HG03460 (cell line): Measurements from ENCODE around the gene SMARCA2.
A peak's percentile ranks its signal among the peaks of the same experiment; 100 is the strongest.

Experiments used
- ATAC-seq: cut with Tn5 transposase; IDR thresholded peaks from one replicate; pipeline ENCODE4 v1.9.1; 2021; ENCODE audit not compliant: unreplicated experiment

SMARCA2 gene

DNA sequence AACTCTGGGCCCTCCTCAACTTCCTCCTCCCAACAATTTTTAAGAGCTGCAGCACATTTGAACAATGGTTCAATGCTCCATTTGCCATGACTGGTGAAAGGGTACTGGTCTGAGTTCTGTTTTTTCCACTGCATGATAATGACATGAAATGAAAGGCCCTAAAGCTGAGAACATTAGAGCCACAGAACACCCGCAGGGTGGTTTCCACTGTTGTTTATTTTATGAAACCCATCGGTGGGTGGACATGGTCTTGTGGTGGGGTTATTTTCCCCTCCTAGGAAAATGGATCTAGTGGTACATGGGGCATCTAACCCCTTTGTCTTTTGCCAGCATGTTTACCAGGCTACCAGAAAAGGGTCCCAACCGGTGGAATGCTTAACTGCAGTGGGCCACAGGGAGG lies 71.8 kb downstream of the SMARCA2 start:
- no peak for ATAC-seq

DNA sequence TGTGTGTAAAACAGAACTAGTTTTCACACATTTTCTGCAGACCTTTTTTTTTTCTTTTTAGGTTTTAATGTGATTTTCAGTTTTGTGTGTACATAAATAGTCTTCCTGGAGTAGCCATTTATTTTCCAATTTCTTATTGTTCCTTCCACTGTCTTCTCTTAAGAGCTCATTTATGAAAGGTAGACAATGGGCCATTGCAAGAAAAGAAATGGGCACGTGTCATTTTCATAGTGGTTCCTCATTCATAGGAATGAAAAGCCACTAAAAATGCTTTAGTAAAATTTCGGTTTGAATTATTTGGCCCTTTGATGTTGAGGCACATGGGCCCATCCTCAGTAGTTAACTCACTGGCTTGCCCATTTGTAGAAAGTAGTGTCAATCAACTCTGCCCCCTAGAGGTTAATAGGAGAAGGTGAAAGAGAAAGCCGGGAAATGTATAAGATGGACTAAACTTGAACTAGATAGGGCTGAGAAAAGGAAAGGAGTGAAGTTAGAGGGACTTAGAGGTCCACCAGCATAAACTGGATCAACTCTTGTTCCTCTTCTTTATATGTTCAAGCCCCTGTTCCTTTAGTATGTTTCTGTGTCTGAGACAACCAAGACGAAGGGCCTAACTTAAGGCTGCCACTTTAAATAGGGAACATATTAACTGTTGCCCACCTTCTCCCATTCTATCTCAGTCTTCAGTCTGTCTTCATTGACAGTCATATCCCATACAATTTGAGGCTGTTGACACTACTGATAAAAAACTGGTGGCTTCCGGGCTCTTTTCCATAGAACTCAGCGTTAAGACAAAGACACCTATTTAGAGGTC lies 72.6 kb downstream of the SMARCA2 start:
- ATAC-seq: peak; percentile 87

DNA sequence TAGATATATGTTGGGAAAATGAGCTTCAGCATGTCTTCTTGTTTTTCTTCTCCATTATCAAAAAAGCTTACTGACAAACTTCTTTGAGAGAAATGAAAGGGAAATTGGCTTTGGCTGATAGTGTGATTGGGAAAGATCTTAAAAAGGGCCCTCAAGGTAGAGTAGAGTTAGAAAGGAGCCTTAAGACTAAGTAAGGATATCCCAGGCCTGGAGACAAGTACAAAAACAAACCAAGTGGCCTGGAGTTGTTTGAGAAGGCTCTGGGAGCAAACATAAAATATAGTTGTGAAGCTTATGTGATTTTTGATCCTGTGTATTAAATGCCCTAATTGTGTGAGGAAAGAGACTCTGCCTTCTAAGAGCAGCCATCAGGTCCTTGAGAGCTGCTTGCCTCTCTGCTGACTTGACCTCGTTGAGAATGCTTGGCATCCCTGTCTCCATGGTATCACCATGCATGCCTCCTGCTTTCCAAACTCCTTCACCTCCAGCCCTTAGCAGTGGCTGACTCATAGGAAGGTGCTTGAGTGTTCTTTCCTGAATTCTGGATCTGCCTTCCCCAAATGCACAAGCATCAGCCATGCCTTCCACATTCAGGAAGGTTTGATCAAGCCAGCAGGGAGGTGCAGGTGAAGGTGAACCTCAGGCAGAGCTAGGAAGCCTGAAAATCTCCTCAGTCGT lies 78.9 kb downstream of the SMARCA2 start:
- no peak for ATAC-seq

DNA sequence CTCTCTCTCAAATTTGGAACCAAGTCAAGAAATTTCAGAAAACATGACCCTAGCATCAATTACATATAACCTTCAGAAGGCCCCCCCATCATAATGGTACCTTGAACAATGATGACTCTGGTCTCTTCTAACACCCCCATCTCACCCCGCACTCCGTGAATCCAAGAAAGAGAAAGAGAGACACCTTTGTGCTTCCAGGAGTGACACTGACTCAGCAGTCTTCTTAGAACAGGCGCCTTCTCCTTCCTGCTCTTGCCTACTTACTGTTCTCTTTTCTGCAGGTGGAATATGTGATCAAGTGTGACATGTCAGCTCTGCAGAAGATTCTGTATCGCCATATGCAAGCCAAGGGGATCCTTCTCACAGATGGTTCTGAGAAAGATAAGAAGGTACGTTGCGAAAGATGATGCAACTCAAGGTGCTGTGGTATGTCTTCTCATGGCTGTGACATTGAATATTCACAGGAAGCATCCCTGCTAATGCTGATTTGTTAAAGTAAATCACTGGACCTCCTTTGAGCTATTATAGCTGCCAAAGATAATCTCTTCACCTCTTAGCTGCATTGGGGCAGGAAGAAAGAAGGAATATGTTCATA lies 81.3 kb downstream of the SMARCA2 start:
- no peak for ATAC-seq

DNA sequence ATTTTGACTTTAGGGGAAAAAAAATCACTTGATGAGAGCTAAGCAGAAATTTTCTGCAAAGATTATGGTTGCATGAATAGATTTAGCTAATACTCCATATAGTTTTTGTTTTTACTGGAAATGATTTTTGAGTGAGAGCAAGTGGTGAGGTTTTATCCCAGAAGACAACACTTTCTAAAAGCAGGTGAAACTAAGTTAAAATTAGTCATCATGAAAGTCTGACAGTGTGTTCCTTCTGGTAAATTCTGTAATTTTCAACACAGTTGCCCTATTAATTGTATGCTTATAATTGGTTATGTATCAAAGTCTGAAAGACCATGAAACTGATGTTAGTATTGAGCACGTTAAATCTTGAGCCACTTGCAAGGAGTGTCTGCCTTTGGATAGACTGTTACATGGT lies 91.5 kb downstream of the SMARCA2 start:
- no peak for ATAC-seq

DNA sequence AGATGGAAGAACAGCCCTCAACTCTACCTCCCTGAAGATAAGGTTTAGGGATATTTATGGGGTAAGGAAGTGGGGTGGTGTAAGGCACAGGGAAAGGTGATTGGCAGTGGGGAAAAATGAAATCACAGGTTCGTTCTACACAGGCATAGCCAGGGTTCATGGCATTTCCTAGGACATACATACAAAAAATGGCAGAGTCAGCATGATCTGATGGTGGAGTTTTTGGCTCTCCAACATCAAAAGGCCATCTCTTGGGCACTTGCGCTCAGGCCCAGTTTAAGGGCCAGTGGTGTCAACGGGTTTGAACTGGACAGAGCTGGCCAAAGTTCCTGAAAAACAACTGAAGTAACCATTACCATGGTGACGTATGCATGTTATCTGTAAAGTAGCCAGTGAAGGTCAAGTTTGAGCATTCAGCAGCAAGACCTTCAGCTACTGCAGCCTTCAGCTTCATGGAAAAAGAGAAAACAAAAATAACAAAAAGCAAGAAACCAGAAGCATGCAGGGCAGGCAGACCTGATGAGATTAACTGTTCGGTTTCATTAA lies 92.8 kb downstream of the SMARCA2 start:
- ATAC-seq: no peak

DNA sequence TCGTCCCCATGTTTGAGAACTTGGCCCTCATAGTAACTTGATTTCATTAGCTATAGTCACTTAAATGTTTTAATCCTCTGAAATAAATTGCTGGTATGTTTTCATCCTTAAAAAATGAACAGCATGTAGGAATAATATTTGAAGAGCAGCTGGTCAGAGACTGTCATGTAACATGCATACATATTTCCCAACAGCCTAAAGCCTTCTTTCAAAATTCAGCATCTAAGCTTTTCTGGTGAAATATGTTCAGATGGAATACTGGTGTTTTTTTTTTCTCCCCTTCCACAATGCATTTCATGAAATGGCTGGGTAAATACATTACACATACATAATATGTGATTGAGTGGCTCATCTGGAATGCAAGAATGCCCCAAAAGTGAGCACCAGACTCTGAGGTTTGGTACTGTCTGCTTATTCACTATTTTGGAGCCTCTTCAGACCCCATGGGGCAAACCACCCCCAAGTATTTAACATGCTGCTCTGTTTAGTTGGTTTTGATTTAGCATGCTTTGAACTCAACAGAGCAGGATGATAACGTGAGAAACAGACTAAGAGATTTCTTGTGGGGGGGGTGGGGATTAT lies 94.0 kb downstream of the SMARCA2 start:
- no peak for ATAC-seq

DNA sequence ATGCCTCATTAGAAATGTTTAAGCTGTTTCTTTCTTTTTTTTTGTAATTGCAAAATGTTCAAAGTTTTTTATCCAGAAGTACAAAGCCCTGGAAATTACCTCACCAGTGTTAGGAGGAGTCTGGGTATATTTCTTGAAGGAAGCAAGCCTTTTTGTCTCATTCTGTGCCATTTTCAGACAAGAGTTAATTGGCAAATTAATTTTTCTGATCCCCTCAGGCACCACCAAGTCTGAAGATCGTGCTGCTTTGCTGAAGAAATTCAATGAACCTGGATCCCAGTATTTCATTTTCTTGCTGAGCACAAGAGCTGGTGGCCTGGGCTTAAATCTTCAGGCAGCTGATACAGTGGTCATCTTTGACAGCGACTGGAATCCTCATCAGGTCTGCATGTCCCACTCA lies 94.9 kb downstream of the SMARCA2 start:
- ATAC-seq: no peak

DNA sequence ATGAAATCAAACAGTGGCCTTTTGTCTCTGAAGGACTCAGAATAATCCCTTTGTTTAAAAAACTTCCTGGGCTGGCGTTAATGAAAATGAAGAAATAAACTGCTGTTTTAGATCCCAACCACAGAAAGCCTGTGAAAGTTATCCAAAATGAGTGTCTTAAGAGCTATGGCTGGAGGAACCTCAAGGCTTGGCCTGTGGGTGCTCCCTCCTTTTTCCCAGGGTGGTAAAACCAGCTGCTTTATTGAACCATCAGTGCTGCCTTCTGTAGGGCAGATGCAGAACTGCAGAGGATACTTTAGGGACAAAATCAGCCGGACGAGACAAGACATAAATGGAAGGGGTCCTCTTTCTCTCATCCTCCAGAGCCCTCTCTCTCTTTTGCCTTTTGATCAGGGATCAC lies 100.9 kb downstream of the SMARCA2 start:
- no peak for ATAC-seq

DNA sequence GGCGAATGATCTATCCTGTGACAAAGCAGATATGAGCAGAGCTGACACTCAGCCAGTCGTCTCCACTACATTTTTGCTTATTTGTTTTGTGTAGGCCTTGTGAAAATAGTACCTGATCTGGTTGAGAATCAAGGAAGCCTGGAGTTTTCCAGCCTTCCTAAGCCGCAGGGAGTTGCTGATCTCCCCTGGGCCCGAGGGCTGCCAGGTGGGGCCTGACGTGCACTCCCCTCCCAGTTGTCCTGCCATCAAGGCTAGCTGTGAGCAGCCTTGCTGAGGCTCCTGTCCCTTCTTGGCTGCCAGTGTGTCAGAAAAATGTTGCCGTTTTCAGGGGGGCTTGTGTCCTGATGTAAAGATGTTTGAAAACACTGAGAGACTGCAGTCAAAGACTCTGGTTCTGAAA lies 102.4 kb downstream of the SMARCA2 start:
- no peak for ATAC-seq

DNA sequence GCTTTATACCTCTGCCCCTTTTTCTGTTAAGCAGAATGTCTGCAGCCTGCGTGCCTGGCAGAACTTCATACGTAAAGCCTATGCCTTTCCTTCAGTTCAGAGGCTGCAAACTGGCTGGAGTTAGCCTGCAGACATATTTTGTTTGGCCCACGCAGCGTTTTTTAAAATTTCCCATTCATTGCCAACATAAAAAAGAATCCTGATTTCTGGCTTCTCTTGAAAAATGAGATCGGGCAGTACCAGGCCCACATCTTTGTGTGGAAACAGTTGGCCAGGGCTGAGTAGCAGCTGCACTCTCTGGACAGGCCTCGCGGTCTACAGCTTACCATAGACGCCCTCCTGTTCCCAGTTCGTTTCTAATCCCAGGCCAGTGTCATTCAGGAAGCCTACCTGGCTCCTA lies 104.4 kb downstream of the SMARCA2 start:
- no peak for ATAC-seq

DNA sequence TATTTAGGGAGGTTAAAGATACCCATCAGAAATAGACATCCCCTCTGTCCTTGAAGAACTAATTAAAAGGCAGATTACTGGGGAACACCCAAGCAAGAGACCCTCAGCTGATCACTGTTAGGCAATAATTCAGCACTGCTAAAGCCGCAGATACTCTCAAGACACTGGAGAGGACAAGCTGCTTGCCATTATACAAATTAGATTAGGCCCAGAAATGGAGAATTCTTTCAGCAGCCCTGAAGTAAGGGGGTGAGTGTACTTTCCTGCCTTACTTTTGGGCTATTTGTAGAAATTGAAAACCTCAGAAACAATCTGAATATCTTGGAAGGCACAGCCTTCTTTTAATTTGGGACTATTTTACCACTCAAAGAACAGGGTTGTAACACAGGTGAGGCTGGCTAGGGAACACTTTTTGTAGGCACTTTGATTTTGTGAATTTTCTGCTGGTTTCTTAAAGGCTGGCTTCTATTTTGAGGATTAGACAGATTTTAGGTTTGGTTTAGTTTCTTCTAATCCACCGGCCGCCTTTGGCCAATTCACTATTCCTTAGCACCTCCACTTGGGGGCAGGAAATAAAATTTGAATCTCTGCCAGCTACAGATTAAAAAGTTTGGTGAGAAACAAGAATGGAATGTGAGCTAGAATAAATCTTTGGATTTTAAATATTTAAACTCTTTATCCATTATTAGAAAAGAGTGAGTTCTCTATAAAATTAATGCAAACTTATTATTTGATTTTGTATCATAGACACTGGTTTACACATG lies 106.0 kb downstream of the SMARCA2 start:
- no peak for ATAC-seq

DNA sequence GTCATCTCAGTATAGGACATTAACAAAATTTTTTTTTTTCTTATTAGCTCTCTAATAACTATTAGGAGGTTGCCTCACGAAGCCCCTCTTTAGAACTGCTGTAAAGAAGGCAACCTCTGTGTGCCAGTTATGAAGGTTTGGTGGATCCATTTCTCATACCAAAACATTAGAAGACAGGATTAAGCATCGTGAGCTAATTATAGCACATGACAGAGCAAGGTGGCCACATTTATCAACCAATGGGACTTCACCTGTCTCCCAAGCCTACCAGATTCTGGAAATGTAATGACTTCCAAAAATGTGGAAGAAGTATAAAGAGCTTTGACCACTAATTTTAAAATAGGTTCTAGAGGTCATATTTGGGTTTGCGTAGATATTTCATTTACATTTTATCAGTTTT lies 107.2 kb downstream of the SMARCA2 start:
- ATAC-seq: no peak

DNA sequence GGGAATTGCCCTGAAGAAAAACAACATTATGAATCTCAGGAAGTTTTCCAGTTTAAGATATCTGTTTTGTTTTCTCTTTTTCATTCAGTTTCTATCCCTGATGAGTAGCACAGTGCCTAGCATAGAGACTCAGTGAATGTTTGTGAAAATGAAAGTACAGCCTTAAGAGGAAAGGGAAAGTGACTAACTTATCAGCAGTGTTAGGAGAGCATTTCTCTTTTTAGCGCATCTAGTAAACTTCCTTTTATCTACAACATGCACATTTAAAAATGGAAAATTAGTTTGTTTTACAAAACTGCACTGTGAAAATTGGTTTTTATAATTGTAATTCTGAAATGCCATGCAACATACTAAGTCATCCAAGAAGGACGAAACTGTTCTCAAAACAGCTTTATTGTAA lies 110.8 kb downstream of the SMARCA2 start:
- ATAC-seq: peak; percentile 94

DNA sequence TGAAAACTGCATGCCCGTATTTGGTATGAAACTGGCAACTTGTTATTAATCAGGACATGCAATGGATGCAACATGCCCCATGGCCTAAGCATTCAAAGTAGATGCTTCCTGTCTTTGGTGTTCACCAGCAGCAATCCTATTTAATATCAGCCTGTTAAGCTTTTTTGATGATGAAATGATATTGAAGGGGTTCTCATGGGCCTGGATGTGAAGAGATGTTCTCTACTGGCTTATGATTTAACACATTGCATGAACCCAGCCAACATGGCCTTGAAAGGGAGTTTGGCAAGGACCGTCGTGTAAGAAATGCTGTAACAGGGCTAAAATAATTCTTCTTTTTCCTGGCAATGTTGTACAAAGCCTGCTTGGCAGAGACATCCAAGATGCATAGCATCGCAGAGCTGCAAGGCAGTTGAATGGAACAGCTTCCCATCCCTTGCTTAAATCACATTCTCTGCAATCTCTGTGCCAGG lies 111.2 kb downstream of the SMARCA2 start:
- no peak for ATAC-seq

DNA sequence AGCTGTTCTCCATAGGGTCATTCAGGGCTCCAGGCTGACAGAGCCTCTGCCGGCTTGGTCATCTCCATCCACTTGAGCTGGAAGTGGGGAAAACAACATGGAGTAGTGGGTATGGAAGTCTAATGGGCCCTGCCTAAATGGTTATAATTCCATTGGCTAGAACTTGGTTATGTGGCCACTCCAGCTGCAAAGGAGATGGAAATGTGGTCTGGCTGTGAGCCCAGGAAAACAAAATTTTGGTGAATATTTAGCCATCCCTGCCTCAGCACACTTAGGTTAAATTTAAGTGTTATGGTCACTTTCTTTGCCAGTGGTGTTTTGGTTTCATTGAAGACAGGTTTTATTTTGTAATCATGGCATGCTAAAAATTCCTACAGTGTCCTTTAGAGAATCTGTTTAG lies 112.3 kb downstream of the SMARCA2 start:
- ATAC-seq: no peak

DNA sequence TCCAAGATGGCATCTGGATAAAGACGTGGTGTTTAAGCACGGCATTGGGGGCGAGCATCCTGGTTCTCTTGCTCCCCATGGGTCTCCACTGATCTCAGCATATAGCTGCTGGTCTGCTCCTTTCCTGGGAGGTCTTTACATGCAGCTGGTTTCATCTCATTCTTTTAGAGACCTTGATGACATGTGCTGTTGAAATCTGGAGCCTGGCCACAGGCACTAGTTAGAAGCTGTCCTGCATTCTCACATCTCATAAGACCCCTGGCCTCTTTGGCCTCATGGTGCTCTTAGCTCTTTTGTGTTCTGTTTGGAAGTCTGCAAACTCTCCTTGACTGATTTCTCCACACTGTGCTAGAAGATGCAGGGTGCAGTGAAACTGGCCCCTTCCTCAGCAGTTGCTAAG lies 113.0 kb downstream of the SMARCA2 start:
- no peak for ATAC-seq

DNA sequence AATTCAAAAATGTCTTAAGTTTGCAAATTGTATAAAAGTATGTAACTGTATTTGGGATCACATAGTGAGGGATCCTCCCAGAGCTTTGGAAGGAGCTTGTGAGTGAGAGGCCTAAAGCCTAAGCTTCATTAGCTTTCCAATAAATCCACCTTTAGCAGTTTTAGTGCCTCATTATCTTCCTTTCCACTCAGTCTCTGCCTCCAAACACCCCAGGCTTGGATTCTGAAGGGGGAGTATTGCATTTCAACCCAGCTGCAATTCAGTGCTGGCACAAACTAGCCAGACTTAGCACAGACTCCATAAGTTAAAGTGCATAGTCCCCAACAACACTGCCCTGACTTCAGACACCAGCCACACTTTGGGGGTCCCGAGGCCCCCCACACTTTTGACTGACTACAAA lies 113.5 kb downstream of the SMARCA2 start:
- ATAC-seq: no peak

DNA sequence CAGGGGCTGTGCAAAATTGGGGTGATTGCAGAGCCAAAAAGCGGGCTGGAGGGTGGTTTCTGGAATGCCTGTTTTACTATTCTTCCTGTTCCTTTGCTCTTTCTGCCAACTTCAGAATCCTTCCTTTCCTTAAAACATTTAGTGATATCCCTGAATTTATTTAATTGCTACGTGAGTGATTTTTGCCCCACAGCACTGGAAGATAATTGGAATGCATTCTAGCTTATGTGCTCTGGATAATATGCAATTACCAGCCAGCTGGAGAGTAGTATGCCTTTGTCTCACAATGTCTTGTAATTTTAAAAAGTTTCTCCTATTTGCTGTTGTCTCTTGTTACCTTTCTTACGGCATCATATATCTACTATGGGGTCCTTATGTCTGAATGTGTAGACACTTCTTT lies 115.8 kb downstream of the SMARCA2 start:
- ATAC-seq: no peak

DNA sequence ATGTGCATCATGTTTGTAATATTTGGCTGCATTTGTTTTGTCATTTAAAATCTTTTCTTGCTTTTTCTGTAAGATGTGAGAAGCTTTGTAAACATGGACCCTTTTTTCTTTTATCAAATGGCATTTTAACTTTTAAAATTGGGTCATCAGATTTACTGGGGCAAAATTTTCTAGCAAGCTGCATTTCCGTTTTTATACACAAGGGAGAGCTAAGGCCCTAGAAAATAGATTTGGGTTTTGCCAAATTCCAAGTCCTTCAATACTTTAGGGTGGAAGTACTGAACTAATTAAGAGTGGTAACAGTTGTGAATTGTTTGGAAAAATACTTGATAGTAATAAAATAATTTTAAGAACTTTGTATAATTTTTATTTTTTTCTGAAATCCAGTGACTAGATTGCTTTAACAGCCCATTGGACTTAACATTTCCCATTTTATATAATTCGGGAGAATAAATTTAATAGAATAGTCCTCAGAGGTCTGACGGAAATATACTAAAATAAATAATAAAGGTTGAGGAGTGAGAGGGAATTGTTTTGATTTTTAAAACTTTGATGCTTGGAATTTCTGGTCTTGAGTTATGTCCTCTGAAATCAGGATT lies 117.4 kb downstream of the SMARCA2 start:
- no peak for ATAC-seq
